ENCODE results near the gene NNMT. TPM values are rescaled to one million over a fixed set of nuclear protein-coding genes. Genes with fewer than 3 reads are reported as not detected.
A peak's percentile ranks its signal among the peaks of the same experiment; 100 is the strongest.
"Not testable (repeated sequence)": the region's sequence is repeated elsewhere in the genome, so short reads cannot be mapped to it uniquely, and the experiment has no call there.

Gene NNMT
- total RNA-seq, 1 experiment from 2014 or later: 187 TPM

DNA sequence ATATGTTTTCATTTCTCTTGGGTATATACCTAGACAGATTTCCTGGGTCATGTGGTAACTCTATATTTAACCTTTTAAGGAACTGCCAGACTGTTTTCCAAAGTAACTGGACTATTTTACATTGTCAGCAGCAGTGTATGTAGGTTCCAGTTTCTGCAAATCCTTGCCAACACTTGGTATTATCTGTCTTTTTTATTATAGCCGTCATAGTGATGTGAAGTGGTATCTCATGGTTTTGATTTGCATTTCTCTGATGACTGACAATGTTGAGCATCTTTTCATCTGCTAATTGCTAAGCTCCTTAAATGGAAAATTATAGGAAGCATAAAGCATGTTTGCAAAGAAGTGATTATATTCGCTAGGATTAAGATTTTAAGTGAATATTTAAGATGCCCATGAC, 13.9 kb downstream of the NNMT start:
- no peak for DNase-seq (ENCODE audit: low read depth)

DNA sequence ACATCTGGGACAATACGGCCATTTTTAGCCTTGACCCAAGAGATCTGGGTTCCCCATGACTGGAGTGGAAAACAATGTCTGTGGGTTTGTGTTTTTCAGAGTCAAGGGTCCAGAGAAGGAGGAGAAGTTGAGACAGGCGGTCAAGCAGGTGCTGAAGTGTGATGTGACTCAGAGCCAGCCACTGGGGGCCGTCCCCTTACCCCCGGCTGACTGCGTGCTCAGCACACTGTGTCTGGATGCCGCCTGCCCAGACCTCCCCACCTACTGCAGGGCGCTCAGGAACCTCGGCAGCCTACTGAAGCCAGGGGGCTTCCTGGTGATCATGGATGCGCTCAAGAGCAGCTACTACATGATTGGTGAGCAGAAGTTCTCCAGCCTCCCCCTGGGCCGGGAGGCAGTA, 15.7 kb downstream of the NNMT start:
- DNase-seq (ENCODE audit: low read depth): no peak

DNA sequence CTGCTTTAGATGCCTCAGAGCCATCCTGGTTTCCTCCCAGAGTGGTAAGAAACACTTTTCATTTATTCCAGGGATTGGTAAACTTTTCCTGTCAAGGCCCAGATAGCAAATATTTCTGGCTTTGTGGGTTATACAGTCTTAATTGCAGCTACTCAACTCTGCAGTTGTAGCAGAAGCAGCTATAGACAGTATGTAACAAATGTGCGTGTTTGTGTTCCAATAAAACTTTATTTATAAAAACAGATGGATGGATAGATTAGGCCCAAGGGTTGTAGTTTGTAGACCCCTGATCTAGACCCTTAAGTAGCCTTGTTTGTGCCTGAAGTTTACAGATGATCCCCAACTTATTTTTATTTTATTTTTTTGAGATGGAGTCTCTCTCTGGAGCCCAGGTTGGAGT, 17.9 kb downstream of the NNMT start:
- no peak for DNase-seq (ENCODE audit: low read depth)

DNA sequence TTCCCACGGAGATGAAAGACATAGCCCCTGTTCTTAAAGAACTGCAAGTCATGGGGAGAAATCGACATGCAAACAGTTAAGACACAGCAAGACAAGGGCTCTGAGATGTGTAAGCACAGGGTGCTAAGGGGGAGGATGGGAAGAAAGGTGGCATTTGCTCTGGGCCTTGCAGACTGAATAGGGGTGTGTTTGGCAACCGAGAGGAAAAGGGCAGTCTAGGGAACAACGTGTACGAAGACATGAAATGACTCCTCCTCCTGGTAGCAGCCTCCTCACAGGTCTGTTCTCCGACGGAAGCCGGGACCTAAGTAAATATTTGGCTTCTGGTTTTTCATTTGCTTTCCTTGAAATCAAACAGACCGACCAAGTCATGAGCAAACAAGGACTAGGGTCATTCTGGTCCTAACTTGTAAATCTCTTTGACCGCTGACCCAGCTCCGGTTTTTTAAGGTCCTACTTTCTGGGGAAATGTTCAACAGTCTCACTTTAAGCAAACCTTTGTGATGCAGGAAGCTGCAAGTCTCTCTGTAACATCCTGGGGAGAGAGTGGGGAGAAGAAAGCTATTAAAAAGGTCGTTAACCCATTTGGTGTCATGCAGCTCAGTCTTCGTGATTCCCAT, 19.7 kb downstream of the NNMT start:
- no peak for DNase-seq (ENCODE audit: low read depth)

GRCh38 chr11:114316980-114317786, 21.0 kb downstream of the NNMT start:
- DNase-seq (ENCODE audit: low read depth): no peak

- DNase-seq (ENCODE audit: low read depth): peak; percentile 52
Measured at GRCh38 chr11:114317787-114318137, 21.6 kb downstream of the NNMT start.

- DNase-seq (ENCODE audit: low read depth): no peak
Measured at GRCh38 chr11:114318361-114318760, 22.2 kb downstream of the NNMT start.

DNA sequence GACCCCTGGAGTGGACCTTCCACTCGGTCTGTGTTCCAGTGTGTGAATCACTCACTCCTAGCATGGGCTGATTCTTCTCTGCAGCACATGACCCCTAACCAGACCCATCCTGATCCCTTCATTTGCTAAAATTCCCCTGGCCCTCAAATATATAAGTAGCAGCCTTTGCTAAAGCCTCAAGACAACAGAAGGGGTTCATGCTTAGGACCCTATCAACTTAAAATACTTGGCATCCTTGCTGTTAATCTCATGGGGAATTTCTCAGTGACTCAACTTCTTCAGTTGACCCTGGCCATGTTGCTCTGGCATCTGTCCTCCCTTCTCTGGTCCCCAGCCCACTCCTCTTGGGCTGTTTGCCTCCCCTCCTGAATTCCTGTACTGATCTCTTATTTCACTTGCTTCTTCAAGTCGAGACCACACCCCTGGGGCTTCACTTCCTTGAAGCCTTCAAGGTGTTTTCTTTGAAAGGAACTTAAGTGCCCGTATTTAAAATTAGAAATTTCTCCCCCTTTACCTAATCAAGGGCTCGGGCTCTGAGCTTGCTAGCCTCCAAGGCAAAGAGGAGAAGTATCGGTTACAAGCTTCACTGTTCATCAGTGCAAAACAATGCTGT, 23.6 kb downstream of the NNMT start:
- no peak for DNase-seq (ENCODE audit: low read depth)

DNA sequence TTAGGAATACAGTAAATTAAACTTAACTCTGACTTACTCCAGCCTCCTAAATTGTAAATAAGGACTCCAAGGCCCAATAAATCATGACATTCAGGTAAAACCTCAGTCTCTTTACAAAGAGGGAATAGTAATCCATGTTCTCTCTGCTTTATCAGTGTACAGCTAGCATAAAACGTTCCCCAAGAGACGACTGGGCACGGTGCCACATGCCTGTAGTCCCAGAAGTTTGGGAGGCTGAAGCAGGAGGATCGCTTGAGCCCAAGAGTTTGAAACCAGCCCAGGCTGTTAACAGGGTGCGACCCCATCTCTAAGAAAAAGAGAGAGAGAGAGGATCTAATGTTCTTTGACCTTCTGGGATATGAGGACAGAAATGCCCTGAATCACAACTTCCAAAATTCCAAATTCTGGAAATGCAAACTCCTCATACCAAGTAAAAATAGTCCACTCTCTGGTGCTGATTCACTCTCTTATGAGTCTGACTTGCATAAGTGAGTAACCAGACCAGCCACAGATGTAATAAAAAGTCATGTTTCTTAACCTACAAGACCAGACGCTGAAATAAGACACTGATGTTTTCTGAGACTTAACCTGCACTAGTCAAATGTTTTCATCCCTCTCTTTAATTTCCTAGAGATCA, 25.5 kb downstream of the NNMT start:
- peak; percentile 62 for DNase-seq (ENCODE audit: low read depth)

- DNase-seq (ENCODE audit: low read depth): no peak
Measured at GRCh38 chr11:114322934-114323333, 26.7 kb downstream of the NNMT start.

DNA sequence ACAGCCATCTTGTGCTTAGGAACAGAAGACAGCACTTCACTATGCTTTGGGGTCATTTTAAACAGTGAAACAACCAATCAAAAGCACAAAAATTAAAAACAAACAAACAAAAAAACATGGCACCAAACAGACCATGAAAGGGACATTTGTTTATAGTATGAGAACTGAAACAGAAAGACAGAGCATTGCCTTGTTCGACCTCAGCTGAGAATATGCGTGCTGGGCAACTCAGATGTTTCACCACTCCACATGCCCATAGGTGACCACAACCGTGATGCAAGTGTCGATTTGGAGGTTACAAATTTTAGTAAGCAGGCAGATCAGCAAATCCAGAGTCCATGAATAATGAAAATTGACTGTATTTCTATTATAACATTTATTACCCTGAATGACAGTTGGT, 30.0 kb downstream of the NNMT start:
- no peak for DNase-seq (ENCODE audit: low read depth)

DNA sequence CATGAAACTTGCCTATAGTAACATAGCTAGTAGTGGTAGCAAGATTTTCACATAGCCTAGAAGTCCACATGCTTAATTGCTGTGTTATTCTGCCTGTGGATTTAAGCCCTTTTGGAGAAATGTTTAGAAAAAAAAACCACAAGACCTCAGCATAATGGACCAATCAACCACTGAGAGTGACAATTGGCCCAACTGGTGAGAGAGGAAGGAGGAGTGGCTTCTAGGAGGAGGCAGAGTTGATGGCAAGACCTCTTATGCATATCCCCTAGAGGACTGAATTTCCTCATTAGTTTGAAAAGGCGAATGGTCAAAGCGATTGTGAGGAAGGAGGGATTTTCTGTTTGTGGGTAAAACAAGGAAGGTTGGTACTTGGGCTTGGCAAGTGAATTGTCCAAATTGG, 30.6 kb downstream of the NNMT start:
- DNase-seq (ENCODE audit: low read depth): no peak

DNA sequence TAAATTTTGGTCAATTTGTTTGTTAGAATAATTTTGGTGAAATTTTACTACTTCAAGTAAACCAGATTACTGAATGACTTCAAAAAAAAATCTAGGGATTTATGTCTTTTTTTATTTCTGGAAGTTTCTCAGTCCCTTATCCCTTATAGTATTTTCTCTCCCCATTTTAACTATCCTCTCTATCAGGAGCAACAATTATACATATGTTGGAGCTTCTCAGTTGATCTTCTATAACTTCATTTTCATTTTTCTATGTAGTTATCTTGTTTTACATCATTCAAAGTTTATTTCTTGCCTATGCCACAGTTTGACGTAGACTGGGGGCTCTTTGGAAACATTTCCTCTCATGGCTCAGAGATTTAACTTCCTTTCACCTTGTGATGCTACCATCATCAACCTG, 34.2 kb downstream of the NNMT start:
- DNase-seq (ENCODE audit: low read depth): no peak

GRCh38 chr11:114340311-114341131, 44.3 kb downstream of the NNMT start:
- peak; percentile 72 for DNase-seq (ENCODE audit: low read depth)

DNA sequence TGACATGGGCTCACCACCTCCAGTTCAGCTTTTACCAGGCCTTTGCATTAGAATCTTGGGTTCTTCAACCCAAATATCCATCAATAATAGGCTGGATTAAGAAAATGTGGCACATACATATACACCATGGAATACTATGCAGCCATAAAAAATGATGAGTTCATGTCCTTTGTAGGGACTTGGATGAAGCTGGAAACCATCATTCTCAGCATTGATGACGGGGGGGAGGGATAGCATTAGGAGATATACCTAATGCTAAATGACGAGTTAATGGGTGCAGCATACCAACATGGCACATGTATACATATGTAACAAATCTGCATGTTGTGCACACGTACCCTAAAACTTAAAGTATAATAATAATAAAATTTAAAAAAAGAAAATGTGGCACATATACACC, 45.5 kb downstream of the NNMT start:
- DNase-seq (ENCODE audit: low read depth): not testable (repeated sequence)

GRCh38 chr11:114342476-114342875, 46.3 kb downstream of the NNMT start:
- DNase-seq (ENCODE audit: low read depth): no peak

DNA sequence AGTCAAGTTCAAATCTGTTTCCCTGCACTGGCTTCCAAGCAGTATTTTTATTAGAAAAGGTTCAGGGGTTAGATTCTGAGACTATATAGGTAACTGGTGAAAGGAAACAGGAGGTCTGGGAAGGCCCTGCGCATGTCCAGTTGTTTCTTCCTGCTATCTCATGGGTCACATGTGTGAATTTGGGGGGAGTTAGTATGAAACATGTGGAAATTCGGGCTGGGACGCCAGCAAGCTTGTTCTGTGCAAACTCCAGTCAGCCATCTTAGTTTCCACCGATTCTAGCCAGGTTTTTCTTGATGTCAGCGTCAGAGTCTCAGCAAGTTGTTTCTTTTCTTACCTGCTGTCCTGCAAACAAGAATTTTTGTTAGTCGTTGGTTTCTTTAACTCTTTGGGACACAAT, 46.8 kb downstream of the NNMT start:
- DNase-seq (ENCODE audit: low read depth): no peak

DNA sequence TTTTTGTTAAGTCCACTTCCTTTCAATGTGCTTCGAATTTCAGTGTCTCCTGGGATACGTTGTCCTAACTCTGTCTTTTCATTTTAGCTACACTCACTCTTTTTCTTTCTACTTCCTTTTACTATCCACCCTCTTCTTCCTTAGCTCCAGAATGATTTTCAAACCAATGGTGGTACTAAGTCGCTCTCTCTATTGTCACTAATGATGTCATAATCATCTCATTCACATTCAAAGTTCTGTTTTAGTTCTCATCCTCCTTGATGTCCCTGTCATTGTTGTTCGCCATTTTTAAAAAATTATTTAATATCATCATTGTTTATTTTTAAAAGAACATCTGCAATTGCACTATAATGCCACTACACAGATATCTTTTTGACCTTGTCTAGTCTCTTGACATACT, 47.3 kb downstream of the NNMT start:
- DNase-seq (ENCODE audit: low read depth): no peak

- DNase-seq (ENCODE audit: low read depth): no peak
Measured at GRCh38 chr11:114344494-114344893, 48.3 kb downstream of the NNMT start.

GRCh38 chr11:114345575-114346222, 49.5 kb downstream of the NNMT start:
- DNase-seq (ENCODE audit: low read depth): no peak

GRCh38 chr11:114346709-114347141, 50.5 kb downstream of the NNMT start:
- peak; percentile 30 for DNase-seq (ENCODE audit: low read depth)
